Endothelial cell of umbilical vein (primary cell): ENCODE measurements around the gene FAM13C.

Source experiments
- CTCF ChIP-seq, 2 donors: IDR thresholded peaks; 1 replicate in 1 of 2; 2 replicates in 1 of 2; pipeline ENCODE4 v1.5.1; 2011; ENCODE audit warnings: low read length in 2 of 2, mild to moderate bottlenecking in 2 of 2, moderate library complexity in 2 of 2, control low read depth in 1 of 2, inconsistent platforms in 1 of 2, low read depth in 1 of 2; ENCODE audit not compliant: insufficient read depth in 1 of 2; ENCODE audit errors: extremely low read depth in 1 of 2
- EZH2 ChIP-seq: IDR thresholded peaks from 2 replicates; pipeline ENCODE4 v1.6.1; 2012; ENCODE audit warnings: borderline replicate concordance, low read depth, mild to moderate bottlenecking, moderate library complexity, low read length, inconsistent platforms; ENCODE audit not compliant: severe bottlenecking
- MAX ChIP-seq: IDR thresholded peaks from 2 replicates; pipeline ENCODE4 v1.6.1; 2011; ENCODE audit not compliant: insufficient read depth, insufficient read length
- POLR2A ChIP-seq: IDR thresholded peaks from 2 replicates; pipeline ENCODE4 v1.6.1; 2012; ENCODE audit warnings: low read depth, mild to moderate bottlenecking, control low read depth, low read length

- TF ChIP-seq CTCF (IDR thresholded peaks at IDR 0.05; ENCODE audit: extremely low read depth in 1 of 2, insufficient read depth in 1 of 2, low read depth in 1 of 2, low read length in 2 of 2) = no peak
- TF ChIP-seq POLR2A = no peak
- TF ChIP-seq MAX = no peak
- TF ChIP-seq EZH2 = no peak
Measured at GRCh38 chr10:59265141-59265540, 97.2 kb downstream of the FAM13C start.
